H1 (cell line): ENCODE measurements around the gene BANF1. TPM values are rescaled to one million over a fixed set of nuclear protein-coding genes. Genes with fewer than 3 reads are reported as not detected.

ENCODE experiments used
- JUND ChIP-seq: IDR thresholded peaks from 2 replicates; pipeline ENCODE4 v1.6.1; 2011; ENCODE audit warnings: mild to moderate bottlenecking, improper control_type of control experiment, low read length
- KDM5A ChIP-seq: fragments of 200-600 bp; IDR thresholded peaks from 2 replicates; pipeline ENCODE4 v1.7.1; 2012; ENCODE audit warnings: mild to moderate bottlenecking, low read length, inconsistent platforms, mixed read lengths
- POLR2A ChIP-seq, 2 experiments: IDR thresholded peaks; 1 replicate in 1 of 2; 2 replicates in 1 of 2; pipeline ENCODE4 v1.6.1; 2011; ENCODE audit warnings: low read depth in 2 of 2, low read length in 2 of 2, mild to moderate bottlenecking in 2 of 2; ENCODE audit errors: control extremely low read depth in 1 of 2
- RBBP5 ChIP-seq: IDR thresholded peaks from 2 replicates; pipeline ENCODE4 v1.7.1; 2012; ENCODE audit warnings: low read depth, mild to moderate bottlenecking, inconsistent platforms, low read length, moderate library complexity, borderline replicate concordance
- SIX5 ChIP-seq: IDR thresholded peaks from 2 replicates; pipeline ENCODE4 v1.6.1; 2011; ENCODE audit warnings: mild to moderate bottlenecking, low read depth, low read length
- YY1 ChIP-seq: IDR thresholded peaks from 2 replicates; pipeline ENCODE4 v1.6.1; 2011; ENCODE audit warnings: low read depth, mild to moderate bottlenecking, low read length
- polyA plus RNA-seq, 7 experiments: library from polyadenylated mRNA; depleted of rRNA in 3 of 7; stranded (reverse) in 5 of 7; unstranded in 2 of 7; fragments of >200 nt in 5 of 7; fragments of 200-250 nt in 2 of 7; gene quantifications; 1 replicate in 5 of 7; 2 replicates in 1 of 7; 4 replicates in 1 of 7; pipeline versions ENCODE4 v1.2.1 to v1.2.3, GENCODE V29; 2011 to 2013; ENCODE audit warnings: missing spikeins in 2 of 7, mixed read lengths in 2 of 7
- total RNA-seq: library from RNA; stranded (reverse); fragmentation: NEBNext Ultra II Directional; extraction: Animal tissue kit (Norgen Biotek cat#: 25700); gene quantifications from 2 replicates; pipeline ENCODE4 v1.2.1, GENCODE V29; 2021
- TF ChIP-seq, protein P1 (sequence below): IDR thresholded peaks from 2 replicates; pipeline ENCODE4 v1.6.1; 2012; ENCODE audit warnings: inconsistent platforms

The BANF1 gene
- total and polyA plus RNA-seq, 2 of the 8 experiments (the other 6 are each of a cell fraction or from before 2014, with no cell fraction given), result 330 to 467 TPM

DNA sequence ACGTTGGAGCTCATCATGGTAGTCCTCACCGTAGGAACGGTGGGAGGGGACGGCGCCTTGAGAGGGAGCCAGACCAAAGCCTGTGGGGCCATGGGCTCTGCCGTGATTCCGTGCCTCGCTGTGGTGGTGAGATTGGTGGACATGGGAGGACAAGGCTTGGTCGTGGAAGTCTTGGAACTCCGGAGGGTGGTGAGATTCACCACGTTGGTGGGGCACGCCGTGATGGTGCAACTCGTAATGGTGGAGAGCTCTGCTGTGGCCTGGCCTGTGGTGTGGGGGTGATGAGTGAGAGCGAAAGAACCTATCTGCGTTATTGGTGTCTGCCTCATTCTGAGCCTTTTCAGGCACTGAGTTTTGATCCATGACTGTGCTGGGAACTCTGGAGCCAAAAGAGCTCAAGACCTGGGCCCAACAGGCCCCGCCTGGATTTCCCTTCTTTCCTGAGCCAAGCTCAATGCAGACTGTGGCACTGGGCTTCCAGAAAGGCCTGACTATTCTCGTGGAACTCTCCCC lies 23.8 kb downstream of the BANF1 start, which contains the start of gene CATSPER1 (continued):
- TF ChIP-seq, protein P1, sequence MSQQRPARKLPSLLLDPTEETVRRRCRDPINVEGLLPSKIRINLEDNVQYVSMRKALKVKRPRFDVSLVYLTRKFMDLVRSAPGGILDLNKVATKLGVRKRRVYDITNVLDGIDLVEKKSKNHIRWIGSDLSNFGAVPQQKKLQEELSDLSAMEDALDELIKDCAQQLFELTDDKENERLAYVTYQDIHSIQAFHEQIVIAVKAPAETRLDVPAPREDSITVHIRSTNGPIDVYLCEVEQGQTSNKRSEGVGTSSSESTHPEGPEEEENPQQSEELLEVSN, result no peak
- TF ChIP-seq SIX5 (no peak), JUND (no peak), KDM5A (no peak), POLR2A (IDR thresholded peaks at IDR 0.05; ENCODE audit: control extremely low read depth in 1 of 2, low read depth in 2 of 2, low read length in 2 of 2) (no peak), RBBP5 (no peak), YY1 (no peak)
